ENCODE data around the gene APRT. TPM values are rescaled to one million over a fixed set of nuclear protein-coding genes. Genes with fewer than 3 reads are reported as not detected.

APRT gene
- total and polyA plus RNA-seq, 9 of the 15 experiments (the other 6 are each of a cell fraction or from before 2014, with no cell fraction given): 41.7 to 409 (median 146) TPM

DNA sequence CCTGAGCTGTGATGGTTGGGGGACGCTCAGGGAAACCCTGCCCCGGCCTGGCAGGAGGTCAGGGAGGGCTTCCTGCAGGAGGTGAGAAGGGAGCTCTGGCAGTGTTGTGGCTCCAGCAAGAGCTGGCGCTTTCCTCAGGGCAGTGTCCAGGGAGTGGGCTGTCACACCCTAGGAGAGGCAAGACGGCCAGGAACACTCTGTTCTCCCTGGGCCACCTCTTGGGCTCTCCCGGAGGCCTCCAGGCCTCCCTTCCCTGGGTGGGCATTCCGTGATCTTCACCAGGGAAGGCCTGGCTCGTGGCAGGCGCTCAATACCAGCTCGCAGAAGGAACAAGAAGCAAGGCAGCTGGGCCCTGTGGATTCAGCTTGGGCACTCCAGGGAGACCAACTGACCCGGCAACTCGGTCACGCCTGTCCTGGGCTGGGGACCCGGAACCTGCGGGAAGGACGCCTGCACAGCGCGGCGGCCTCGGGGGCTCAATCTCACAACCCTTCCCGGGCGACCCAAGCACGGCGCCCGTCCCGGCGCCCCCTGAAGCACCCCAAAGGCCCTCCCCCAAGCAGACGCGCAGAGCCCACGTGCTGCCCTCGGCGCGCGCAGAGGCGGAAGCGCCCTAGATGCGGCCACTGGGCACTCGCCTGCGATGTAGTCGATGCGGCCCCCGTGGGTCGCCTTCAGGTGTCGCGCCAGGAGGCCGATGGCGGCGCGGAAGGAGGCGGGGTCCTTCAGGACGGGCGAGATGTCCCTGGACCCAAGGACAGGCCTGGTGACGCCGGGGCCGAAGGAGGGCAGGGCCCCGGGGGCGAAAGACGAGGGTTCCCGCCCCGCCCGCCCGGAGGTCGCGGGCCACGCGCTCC is 588 bp downstream of the APRT start (continued):
- peak; percentile 50 for TF ChIP-seq POLR2B (IDR thresholded peaks at IDR 0.05; ENCODE audit: low read depth, partially characterized antibody)
- TF ChIP-seq, protein P1, sequence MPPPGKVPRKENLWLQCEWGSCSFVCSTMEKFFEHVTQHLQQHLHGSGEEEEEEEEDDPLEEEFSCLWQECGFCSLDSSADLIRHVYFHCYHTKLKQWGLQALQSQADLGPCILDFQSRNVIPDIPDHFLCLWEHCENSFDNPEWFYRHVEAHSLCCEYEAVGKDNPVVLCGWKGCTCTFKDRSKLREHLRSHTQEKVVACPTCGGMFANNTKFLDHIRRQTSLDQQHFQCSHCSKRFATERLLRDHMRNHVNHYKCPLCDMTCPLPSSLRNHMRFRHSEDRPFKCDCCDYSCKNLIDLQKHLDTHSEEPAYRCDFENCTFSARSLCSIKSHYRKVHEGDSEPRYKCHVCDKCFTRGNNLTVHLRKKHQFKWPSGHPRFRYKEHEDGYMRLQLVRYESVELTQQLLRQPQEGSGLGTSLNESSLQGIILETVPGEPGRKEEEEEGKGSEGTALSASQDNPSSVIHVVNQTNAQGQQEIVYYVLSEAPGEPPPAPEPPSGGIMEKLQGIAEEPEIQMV (tag; conservative IDR thresholded peaks at IDR 0.05; ENCODE audit: low read depth): no peak
- no peak for TF ChIP-seq SRF (CRISPR knock-in tag; IDR thresholded peaks at IDR 0.05)
- TF ChIP-seq CHCHD3 (CRISPR knock-in tag; IDR thresholded peaks at IDR 0.05): no peak
- no peak for TF ChIP-seq PRPF4 (IDR thresholded peaks at IDR 0.05; ENCODE audit: insufficient read depth, low read depth, low read length, poor library complexity, severe bottlenecking)
- TF ChIP-seq, protein P2, sequence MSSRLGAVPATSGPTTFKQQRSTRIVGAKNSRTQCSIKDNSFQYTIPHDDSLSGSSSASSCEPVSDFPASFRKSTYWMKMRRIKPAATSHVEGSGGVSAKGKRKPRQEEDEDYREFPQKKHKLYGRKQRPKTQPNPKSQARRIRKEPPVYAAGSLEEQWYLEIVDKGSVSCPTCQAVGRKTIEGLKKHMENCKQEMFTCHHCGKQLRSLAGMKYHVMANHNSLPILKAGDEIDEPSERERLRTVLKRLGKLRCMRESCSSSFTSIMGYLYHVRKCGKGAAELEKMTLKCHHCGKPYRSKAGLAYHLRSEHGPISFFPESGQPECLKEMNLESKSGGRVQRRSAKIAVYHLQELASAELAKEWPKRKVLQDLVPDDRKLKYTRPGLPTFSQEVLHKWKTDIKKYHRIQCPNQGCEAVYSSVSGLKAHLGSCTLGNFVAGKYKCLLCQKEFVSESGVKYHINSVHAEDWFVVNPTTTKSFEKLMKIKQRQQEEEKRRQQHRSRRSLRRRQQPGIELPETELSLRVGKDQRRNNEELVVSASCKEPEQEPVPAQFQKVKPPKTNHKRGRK (tag; IDR thresholded peaks at IDR 0.05): no peak
- TF ChIP-seq OTX1 (CRISPR knock-in tag; IDR thresholded peaks at IDR 0.05): 0 out of 2 replicates have a peak, but pooled peaks have one; percentile 11
- TF ChIP-seq STAG1 (CRISPR knock-in tag; IDR thresholded peaks at IDR 0.05; ENCODE audit: borderline replicate concordance): 0 out of 2 replicates have a peak, but pooled peaks have one; percentile 30
- TF ChIP-seq FOSL1 (tag; conservative IDR thresholded peaks at IDR 0.05): no peak
- TF ChIP-seq, protein P3, sequence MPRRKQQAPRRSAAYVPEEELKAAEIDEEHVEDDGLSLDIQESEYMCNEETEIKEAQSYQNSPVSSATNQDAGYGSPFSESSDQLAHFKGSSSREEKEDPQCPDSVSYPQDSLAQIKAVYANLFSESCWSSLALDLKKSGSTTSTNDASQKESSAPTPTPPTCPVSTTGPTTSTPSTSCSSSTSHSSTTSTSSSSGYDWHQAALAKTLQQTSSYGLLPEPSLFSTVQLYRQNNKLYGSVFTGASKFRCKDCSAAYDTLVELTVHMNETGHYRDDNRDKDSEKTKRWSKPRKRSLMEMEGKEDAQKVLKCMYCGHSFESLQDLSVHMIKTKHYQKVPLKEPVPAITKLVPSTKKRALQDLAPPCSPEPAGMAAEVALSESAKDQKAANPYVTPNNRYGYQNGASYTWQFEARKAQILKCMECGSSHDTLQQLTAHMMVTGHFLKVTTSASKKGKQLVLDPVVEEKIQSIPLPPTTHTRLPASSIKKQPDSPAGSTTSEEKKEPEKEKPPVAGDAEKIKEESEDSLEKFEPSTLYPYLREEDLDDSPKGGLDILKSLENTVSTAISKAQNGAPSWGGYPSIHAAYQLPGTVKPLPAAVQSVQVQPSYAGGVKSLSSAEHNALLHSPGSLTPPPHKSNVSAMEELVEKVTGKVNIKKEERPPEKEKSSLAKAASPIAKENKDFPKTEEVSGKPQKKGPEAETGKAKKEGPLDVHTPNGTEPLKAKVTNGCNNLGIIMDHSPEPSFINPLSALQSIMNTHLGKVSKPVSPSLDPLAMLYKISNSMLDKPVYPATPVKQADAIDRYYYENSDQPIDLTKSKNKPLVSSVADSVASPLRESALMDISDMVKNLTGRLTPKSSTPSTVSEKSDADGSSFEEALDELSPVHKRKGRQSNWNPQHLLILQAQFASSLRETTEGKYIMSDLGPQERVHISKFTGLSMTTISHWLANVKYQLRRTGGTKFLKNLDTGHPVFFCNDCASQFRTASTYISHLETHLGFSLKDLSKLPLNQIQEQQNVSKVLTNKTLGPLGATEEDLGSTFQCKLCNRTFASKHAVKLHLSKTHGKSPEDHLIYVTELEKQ (CRISPR knock-in tag; IDR thresholded peaks at IDR 0.05): no peak
- no peak for TF ChIP-seq JUNB (CRISPR knock-in tag; conservative IDR thresholded peaks at IDR 0.05)
- no peak for TF ChIP-seq ZNF584 (CRISPR knock-in tag; IDR thresholded peaks at IDR 0.05; ENCODE audit: low read depth)
- no peak; the same call in 1 of the 2 replicates for TF ChIP-seq SIN3B (IDR thresholded peaks at IDR 0.05; ENCODE audit: low read depth)
- TF ChIP-seq SMC3 (conservative IDR thresholded peaks at IDR 0.05; ENCODE audit: insufficient read depth, low read depth, low read length): no peak
- TF ChIP-seq, protein P4, sequence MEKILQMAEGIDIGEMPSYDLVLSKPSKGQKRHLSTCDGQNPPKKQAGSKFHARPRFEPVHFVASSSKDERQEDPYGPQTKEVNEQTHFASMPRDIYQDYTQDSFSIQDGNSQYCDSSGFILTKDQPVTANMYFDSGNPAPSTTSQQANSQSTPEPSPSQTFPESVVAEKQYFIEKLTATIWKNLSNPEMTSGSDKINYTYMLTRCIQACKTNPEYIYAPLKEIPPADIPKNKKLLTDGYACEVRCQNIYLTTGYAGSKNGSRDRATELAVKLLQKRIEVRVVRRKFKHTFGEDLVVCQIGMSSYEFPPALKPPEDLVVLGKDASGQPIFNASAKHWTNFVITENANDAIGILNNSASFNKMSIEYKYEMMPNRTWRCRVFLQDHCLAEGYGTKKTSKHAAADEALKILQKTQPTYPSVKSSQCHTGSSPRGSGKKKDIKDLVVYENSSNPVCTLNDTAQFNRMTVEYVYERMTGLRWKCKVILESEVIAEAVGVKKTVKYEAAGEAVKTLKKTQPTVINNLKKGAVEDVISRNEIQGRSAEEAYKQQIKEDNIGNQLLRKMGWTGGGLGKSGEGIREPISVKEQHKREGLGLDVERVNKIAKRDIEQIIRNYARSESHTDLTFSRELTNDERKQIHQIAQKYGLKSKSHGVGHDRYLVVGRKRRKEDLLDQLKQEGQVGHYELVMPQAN (IDR thresholded peaks at IDR 0.05; ENCODE audit: borderline replicate concordance): peak; percentile 94; the same call in 1 of the 2 replicates
- no peak for TF ChIP-seq ZBTB17 (CRISPR knock-in tag; IDR thresholded peaks at IDR 0.05)
